SK-MEL-5 (cell line): ENCODE data around the gene SLC22A15. TPM values are rescaled to one million over a fixed set of nuclear protein-coding genes. Genes with fewer than 3 reads are reported as not detected.

Experiments
- DNase-seq: peaks from one replicate; pipeline ENCODE4 v3.0.0-alpha.2; 2016; ENCODE audit warnings: low read depth, low spot score
- in situ Hi-C: cut with HindIII; loops from 2 replicates; pipeline ENCODE4 v1.10.0; 2016; ENCODE audit warnings: low sequenced_read_pairs, high pct_unique_total_duplicates, low pct_unique_long_range_greater_than_20kb
- total RNA-seq: library from RNA; depleted of rRNA; stranded (reverse); fragments of >200 nt; shearing (Covaris generic); gene quantifications from 2 replicates; pipeline ENCODE4 v1.2.3, GENCODE V29; 2014; rRNA removed

SLC22A15 gene
- total RNA-seq, 1 experiment from 2014 or later = 1.4 TPM

DNA sequence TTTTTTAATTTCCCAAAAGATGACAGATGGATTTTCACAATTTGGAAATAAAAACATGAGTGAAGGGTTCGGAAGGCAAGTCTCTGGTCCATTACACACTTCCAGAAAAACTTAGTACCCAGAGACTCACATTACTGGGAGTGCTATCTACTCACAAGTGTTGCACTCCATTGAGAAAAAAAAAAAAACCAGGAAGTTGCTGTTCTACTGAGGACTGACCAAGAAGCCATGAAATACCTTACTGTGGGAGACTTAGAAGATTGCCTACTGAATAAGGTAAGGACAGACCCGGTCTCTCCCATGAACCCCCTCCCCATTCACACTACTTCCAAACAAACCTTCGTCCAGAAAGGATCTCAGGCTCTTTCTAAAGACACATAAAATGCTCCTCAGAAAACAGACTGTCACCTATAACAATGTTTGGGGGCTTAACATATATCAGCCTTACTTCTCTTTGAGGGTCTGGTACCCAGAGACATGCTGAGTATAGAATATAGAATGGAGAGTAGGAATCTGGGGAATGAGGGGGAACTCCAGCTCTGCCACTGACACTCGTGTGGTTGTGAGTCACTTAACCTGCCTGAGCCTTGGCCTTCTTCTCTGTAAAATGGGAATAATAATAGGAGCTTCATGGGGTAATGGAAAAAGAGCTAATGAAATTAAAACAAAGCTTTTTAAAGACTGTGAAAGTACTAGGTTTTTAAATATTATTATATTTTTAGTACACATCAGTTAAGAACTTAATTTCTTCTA, 136.3 kb downstream of the SLC22A15 start:
- DNase-seq = no peak
- in situ Hi-C loops = no loop called here

DNA sequence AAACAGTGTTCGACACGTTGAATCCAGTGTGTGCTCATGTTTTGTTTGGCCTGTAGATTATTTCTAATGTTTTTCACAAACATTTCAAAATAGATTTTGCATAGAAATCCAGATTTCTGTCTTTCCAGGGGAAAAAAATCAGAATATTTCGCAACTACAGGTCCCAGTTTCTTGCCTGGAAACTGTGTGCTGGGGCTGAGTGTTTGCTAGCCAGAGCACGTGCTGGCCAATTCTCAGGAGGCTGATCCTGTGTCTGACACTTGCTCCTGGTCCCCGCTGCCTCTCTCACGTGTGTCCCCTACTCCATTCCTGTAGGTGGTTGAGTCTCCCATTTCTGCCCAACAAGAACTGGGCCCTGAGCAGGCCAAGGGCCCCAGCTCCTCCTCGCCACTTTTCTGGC, 137.3 kb downstream of the SLC22A15 start:
- in situ Hi-C loops = no loop called here
- DNase-seq = no peak

- in situ Hi-C loops = no loop called here
Observed at GRCh38 chr1:116115476-116116439, 139.4 kb downstream of the SLC22A15 start.

DNA sequence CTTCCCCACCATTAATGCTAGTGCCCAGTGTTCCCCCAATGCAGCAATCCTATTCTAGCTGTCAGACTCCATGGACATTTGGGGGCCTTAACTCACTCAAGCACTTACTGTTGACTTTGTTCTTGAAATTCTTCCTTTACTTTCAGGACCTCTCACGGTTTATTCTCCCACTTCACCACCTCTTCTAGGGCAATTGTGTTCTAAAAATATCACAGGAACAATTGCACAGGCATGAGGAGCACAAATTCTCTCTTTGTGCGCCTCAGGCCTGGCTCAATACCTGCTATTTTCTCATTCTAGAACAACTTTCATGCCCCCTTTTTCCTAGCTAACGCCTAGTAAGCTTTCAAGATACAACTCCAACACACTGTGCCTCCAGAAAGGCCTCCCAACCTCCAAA, 142.2 kb downstream of the SLC22A15 start:
- in situ Hi-C loops = no loop called here
- DNase-seq = no peak

More at GRCh38 chr1:116115476-116116439, 139.4 kb downstream of the SLC22A15 start:
- no peak for DNase-seq

Other genes with a start within 250 kb of the SLC22A15 start
- 0.35 and 0.42 TPM in 2 replicates for gene CASQ2, start 207.8 kb upstream of the SLC22A15 start, total RNA-seq
- gene NHLH2, start 135.4 kb upstream of the SLC22A15 start, total RNA-seq = not detected in 2 replicates
- not detected in 2 replicates for gene MAB21L3, start 134.9 kb downstream of the SLC22A15 start, total RNA-seq